Stimulated activated CD8-positive, alpha-beta memory T cell treated with anti-CD3 and anti-CD28 coated beads, Interleukin-4, amount 100 ng/mL, for 1 hour (primary cell): ENCODE measurements around the gene ZIC4.

Experiments
- DNase-seq, 2 donors: peaks; one replicate each; pipeline ENCODE4 v3.0.0-alpha.2; 2020; ENCODE audit warnings: low read depth in 2 of 2, low spot score in 1 of 2

Gene ZIC4

GRCh38 chr3:147418371-147418781 lies 12.0 kb upstream of the ZIC4 start:
- DNase-seq: no peak

GRCh38 chr3:147417551-147418295 lies 11.4 kb upstream of the ZIC4 start:
- DNase-seq: no peak

GRCh38 chr3:147416931-147417330 lies 10.6 kb upstream of the ZIC4 start:
- DNase-seq: no peak

GRCh38 chr3:147415874-147416273 lies 9.5 kb upstream of the ZIC4 start:
- DNase-seq: no peak

- DNase-seq: no peak
Measured at GRCh38 chr3:147415286-147415685, 8.9 kb upstream of the ZIC4 start.

GRCh38 chr3:147414390-147415138 lies 8.2 kb upstream of the ZIC4 start:
- DNase-seq: no peak

- no peak for DNase-seq
Measured at GRCh38 chr3:147413686-147414389, 7.5 kb upstream of the ZIC4 start.

GRCh38 chr3:147412917-147413685 lies 6.8 kb upstream of the ZIC4 start:
- DNase-seq: no peak

- DNase-seq: no peak
Measured at GRCh38 chr3:147412261-147412916, 6.0 kb upstream of the ZIC4 start.

GRCh38 chr3:147411815-147412241 lies 5.5 kb upstream of the ZIC4 start:
- DNase-seq: no peak

- DNase-seq: no peak
Measured at GRCh38 chr3:147411238-147411814, 5.0 kb upstream of the ZIC4 start.

GRCh38 chr3:147410526-147411237 lies 4.3 kb upstream of the ZIC4 start:
- DNase-seq: no peak

GRCh38 chr3:147410116-147410525 lies 3.8 kb upstream of the ZIC4 start:
- no peak for DNase-seq

- DNase-seq: no peak
Measured at GRCh38 chr3:147409143-147410115, 3.1 kb upstream of the ZIC4 start, which contains the start of gene ZIC1. TSS of gene ZIC1 (plus strand) at chr3:147409365. CDS start at chr3:147410113, 748 bp downstream.

GRCh38 chr3:147408188-147409100 lies 2.1 kb upstream of the ZIC4 start:
- no peak for DNase-seq

GRCh38 chr3:147407498-147408187 lies 1.3 kb upstream of the ZIC4 start:
- DNase-seq: no peak

GRCh38 chr3:147407114-147407497 lies 763 bp upstream of the ZIC4 start:
- no peak for DNase-seq
